Smooth muscle cell (in vitro differentiated cells): ENCODE measurements around the gene NCR2. TPM values are rescaled to one million over a fixed set of nuclear protein-coding genes. Genes with fewer than 3 reads are reported as not detected.

Experiments used
- DNase-seq: peaks from one replicate; lab custom pipeline; 2025; ENCODE audit not compliant: unreplicated experiment; lab: John Stamatoyannopoulos, UW
- H2AFZ ChIP-seq: fragments of 200-600 bp; sonication (generic); 2 replicates; pipeline ENCODE4 v1.6.0; 2016; ENCODE audit warnings: antibody characterized with exemption, low read depth, mild to moderate bottlenecking
- H3F3A ChIP-seq: fragments of 200-600 bp; sonication (generic); 2 replicates; pipeline ENCODE4 v1.6.0; 2017; ENCODE audit warnings: antibody characterized with exemption, low read depth
- H3K27ac ChIP-seq: fragments of 200-600 bp; sonication (generic); 2 replicates; pipeline ENCODE4 v1.5.1; 2016; ENCODE audit warnings: low read depth, mild to moderate bottlenecking
- H3K27me3 ChIP-seq: fragments of 200-600 bp; sonication (generic); 2 replicates; pipeline ENCODE4 v1.6.1; 2016; ENCODE audit warnings: low read depth, mild to moderate bottlenecking
- H3K36me3 ChIP-seq: fragments of 200-600 bp; sonication (generic); 2 replicates; pipeline ENCODE4 v1.5.1; 2016; ENCODE audit warnings: low read depth
- H3K4me1 ChIP-seq: fragments of 200-600 bp; sonication (generic); 2 replicates; pipeline ENCODE4 v1.5.1; 2016; ENCODE audit warnings: low read depth
- H3K4me2 ChIP-seq: fragments of 200-600 bp; sonication (generic); 2 replicates; pipeline ENCODE4 v1.6.0; 2016; ENCODE audit warnings: mild to moderate bottlenecking
- H3K4me3 ChIP-seq: fragments of 200-600 bp; sonication (generic); 2 replicates; pipeline ENCODE4 v1.5.1; 2016; ENCODE audit warnings: mild to moderate bottlenecking
- H3K79me2 ChIP-seq: fragments of 200-600 bp; sonication (generic); 2 replicates; pipeline ENCODE4 v1.6.0; 2016; ENCODE audit warnings: low read depth, mild to moderate bottlenecking
- H3K9ac ChIP-seq: fragments of 200-600 bp; sonication (generic); 2 replicates; pipeline ENCODE4 v1.6.0; 2016; ENCODE audit warnings: low read depth
- H3K9me3 ChIP-seq: fragments of 200-600 bp; sonication (generic); replicated peaks from 2 replicates; pipeline ENCODE4 v1.5.1; 2016; ENCODE audit warnings: low read depth
- H4K20me1 ChIP-seq: fragments of 200-600 bp; sonication (generic); 2 replicates; pipeline ENCODE4 v1.6.0; 2016; ENCODE audit warnings: low read depth
- WGBS: methylation state at CpG from one replicate; pipeline ENCODE4 v1.1.7; 2016; ENCODE audit warnings: low lambda C conversion rate; 5-methylcytosine and 5-hydroxymethylcytosine counted together
- polyA plus RNA-seq: library from polyadenylated mRNA; unstranded; fragments of >200 nt; fragmentation: Nextera tagmentation; extraction: Ambion mirVana; gene quantifications from 2 replicates; pipeline ENCODE4 v1.2.1, GENCODE V29; 2016
- total RNA-seq: library from RNA; depleted of rRNA; stranded (reverse); fragments of >200 nt; gene quantifications from 2 replicates; pipeline ENCODE4 v1.2.3, GENCODE V29; 2014
- TF ChIP-seq, protein P1 (sequence below): fragments of 200-600 bp; sonication (generic); IDR thresholded peaks from 2 replicates; pipeline ENCODE4 v1.5.1; 2017; ENCODE audit warnings: borderline replicate concordance, mild to moderate bottlenecking, antibody characterized with exemption; ENCODE audit not compliant: insufficient read depth, poor library complexity, severe bottlenecking

The NCR2 gene
- total and polyA plus RNA-seq, 2 experiments from 2014 or later, result not detected

DNA sequence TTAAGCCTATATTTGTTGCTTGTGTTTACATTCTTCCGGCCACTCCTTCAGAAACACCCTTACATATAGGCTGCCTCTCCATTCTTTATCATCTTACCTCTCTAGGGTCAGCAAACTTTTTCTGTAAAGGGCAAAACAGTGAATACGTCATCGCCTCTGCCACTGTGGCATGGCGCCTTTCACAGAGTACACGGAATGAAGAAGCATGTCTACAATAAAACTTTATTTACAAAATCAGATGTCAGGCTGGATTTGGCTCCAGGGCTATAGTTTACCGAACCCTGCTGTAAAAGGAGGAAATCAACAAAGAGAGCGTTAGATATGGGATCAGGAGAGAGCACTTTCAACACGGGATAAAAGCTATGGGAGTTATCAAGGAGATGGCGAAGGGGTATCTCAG, 9.3 kb upstream of the NCR2 start:
- Histone ChIP-seq H3K79me2 (no peaks in the 10 kb centered on the region), H3F3A (no peaks in the 10 kb centered on the region), H3K9me3 (no peaks in the 10 kb centered on the region), H3K27ac (no peak overlapping the region), H3K4me2 (no peak overlapping the region), H4K20me1 (no peaks in the 10 kb centered on the region), H3K4me1 (no peaks in the 10 kb centered on the region), H3K36me3 (no peaks in the 10 kb centered on the region), H3K27me3 (peaks cover 49% of the 10 kb centered on the region), H2AFZ (no peak overlapping the region), H3K9ac (no peak overlapping the region), H3K4me3 (no peak overlapping the region)
- DNase-seq, result no peak
- WGBS, result 75% methylated on average over 9 of the region's 9 CpGs
- TF ChIP-seq, protein P1, sequence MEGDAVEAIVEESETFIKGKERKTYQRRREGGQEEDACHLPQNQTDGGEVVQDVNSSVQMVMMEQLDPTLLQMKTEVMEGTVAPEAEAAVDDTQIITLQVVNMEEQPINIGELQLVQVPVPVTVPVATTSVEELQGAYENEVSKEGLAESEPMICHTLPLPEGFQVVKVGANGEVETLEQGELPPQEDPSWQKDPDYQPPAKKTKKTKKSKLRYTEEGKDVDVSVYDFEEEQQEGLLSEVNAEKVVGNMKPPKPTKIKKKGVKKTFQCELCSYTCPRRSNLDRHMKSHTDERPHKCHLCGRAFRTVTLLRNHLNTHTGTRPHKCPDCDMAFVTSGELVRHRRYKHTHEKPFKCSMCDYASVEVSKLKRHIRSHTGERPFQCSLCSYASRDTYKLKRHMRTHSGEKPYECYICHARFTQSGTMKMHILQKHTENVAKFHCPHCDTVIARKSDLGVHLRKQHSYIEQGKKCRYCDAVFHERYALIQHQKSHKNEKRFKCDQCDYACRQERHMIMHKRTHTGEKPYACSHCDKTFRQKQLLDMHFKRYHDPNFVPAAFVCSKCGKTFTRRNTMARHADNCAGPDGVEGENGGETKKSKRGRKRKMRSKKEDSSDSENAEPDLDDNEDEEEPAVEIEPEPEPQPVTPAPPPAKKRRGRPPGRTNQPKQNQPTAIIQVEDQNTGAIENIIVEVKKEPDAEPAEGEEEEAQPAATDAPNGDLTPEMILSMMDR, result no peak

DNA sequence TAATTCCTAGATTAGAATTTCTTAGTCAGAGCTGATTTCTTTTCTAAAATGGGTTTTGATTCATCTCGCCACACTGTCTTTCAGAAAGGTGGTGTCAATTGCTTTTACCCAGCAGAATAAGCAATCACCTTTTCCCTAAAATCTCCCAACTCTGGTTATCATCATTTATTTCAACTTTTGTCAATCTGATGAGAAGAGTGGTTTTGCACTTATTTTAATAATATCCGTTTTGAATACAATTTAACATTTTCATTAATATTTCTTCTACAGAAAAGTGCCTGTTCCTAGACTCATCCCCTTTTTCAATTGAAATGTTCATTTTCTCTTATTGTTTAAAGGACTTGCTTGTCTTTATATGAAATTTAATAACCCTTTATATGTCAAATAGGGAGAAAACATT, 8.2 kb upstream of the NCR2 start:
- Histone ChIP-seq H3K4me2 (no peak overlapping the region), H3F3A (no peaks in the 10 kb centered on the region), H4K20me1 (no peaks in the 10 kb centered on the region), H3K4me1 (no peaks in the 10 kb centered on the region), H3K27ac (no peak overlapping the region), H3K9ac (no peak overlapping the region), H3K4me3 (no peak overlapping the region), H3K9me3 (no peaks in the 10 kb centered on the region), H3K27me3 (peaks cover 49% of the 10 kb centered on the region), H2AFZ (no peak overlapping the region), H3K79me2 (no peaks in the 10 kb centered on the region), H3K36me3 (no peaks in the 10 kb centered on the region)
- TF ChIP-seq, protein P1, result no peak
- whole genome bisulfite sequencing, result 61% methylated on average over 2 of the region's 2 CpGs
- no peak for DNase-seq

DNA sequence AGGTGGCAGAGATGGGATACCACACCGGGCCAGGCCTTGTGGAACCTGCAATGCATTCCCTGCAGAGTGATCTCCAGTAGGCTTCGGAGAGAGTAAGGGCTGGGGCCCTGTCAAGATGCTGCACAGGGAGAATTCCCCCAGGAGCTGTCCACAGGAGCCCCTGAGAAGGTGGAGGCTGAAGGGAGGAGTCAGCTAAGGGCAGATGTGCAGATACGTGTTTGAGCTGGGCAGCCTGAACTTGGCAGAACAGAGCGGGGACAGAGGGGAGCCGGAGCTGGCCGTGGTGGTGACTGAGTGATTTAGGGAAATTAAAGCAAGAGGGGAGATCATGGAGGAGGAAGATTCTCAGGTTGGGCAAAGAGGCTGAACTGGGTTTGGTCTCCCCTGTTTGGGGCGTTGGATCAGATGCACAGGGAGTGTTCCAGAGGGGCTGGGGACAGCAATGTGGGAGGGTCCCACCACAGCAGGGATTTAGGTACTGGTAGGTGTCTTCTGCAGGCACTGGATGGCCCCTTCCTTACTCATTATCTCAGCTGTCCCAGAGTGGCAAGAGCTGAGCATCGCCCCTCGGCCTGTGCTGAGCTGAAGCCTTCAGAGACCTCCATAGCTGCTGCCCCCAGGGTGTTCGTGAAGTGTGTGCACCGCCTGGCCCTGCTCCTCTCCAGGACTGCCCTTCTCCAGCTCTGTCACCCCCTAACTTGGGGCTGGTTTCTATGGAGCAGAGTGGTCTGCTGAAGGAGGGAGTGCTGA, 3.8 kb upstream of the NCR2 start:
- H3K79me2 ChIP-seq, result no peaks in the 10 kb centered on the region
- no peak for DNase-seq
- no peak overlapping the region for H2AFZ ChIP-seq
- WGBS, result 89% methylated on average over 11 of the region's 11 CpGs
- no peak overlapping the region for H3K4me2 ChIP-seq
- H3K4me1 ChIP-seq, result no peaks in the 10 kb centered on the region
- H3K27me3 ChIP-seq, result peaks cover 24% of the 10 kb centered on the region
- no peaks in the 10 kb centered on the region for H3K9me3 ChIP-seq
- H3K36me3 ChIP-seq, result no peaks in the 10 kb centered on the region
- no peak overlapping the region for H3K27ac ChIP-seq
- H4K20me1 ChIP-seq, result no peaks in the 10 kb centered on the region
- H3F3A ChIP-seq, result no peaks in the 10 kb centered on the region
- TF ChIP-seq, protein P1, result no peak
- no peak overlapping the region for H3K4me3 ChIP-seq
- H3K9ac ChIP-seq, result no peak overlapping the region

DNA sequence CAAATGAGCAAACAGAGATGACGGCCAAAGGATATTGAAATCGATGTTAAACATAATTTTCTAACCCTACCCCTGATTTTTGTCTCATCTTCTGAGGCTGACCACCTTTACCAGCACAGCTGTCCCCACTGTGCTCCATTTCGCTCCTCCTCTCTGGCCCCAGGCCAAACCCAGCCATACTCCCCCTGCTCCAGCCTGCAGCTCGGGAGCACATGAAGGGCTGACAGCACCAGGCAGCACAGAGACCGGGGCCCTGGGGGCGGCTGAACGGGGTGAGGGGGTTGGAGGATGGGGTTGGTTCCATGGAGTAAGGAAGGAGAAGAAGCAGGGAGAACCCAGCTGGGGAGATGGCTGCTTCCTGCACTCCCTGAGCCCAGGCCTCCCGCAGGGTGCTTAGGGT, 3.2 kb upstream of the NCR2 start:
- no peaks in the 10 kb centered on the region for H3F3A ChIP-seq
- H4K20me1 ChIP-seq, result no peaks in the 10 kb centered on the region
- H3K36me3 ChIP-seq, result no peaks in the 10 kb centered on the region
- no peaks in the 10 kb centered on the region for H3K79me2 ChIP-seq
- WGBS, result 83% methylated on average over 8 of the region's 8 CpGs
- no peak overlapping the region for H3K4me2 ChIP-seq
- DNase-seq, result no peak
- no peaks in the 10 kb centered on the region for H3K9me3 ChIP-seq
- no peak overlapping the region for H2AFZ ChIP-seq
- H3K27ac ChIP-seq, result no peak overlapping the region
- no peaks in the 10 kb centered on the region for H3K4me1 ChIP-seq
- H3K27me3 ChIP-seq, result peaks cover 24% of the 10 kb centered on the region
- H3K9ac ChIP-seq, result no peak overlapping the region
- no peak overlapping the region for H3K4me3 ChIP-seq
- TF ChIP-seq, protein P1, result no peak
